ENCODE data around the gene ZNF90.
"Not testable (repeated sequence)": the region's sequence is repeated elsewhere in the genome, so short reads cannot be mapped to it uniquely, and the experiment has no call there.

ZNF90 gene

GRCh38 chr19:20077791-20078463, at the start of gene ZNF90:
TSS of gene ZNF90 (plus strand) at chr19:20078000. CDS start at chr19:20078133, 133 bp downstream.
- DNase-seq (ENCODE audit: low read depth in 2 of 2, low spot score in 1 of 2), result peak; percentile 43 to 65

- no peak for DNase-seq (ENCODE audit: low read depth in 2 of 2, low spot score in 1 of 2)
Observed at GRCh38 chr19:20028611-20029010, 49.2 kb upstream of the ZNF90 start.

- no peak for DNase-seq (ENCODE audit: low read depth in 2 of 2, low spot score in 1 of 2)
Observed at GRCh38 chr19:20035935-20036334, 41.9 kb upstream of the ZNF90 start.

GRCh38 chr19:20038358-20039202, 39.2 kb upstream of the ZNF90 start:
- no peak for DNase-seq (ENCODE audit: low read depth in 2 of 2, low spot score in 1 of 2)

- peak; percentile 81 to 88 for DNase-seq (ENCODE audit: low read depth in 2 of 2, low spot score in 1 of 2)
Observed at GRCh38 chr19:20039203-20039723, 38.5 kb upstream of the ZNF90 start, which contains the start of gene ZNF682. TSS of gene ZNF682 (minus strand) at chr19:20039505. CDS start at chr19:20039345, 160 bp downstream.

- no peak for DNase-seq (ENCODE audit: low read depth in 2 of 2, low spot score in 1 of 2)
Observed at GRCh38 chr19:20044663-20045062, 33.1 kb upstream of the ZNF90 start.

- DNase-seq (ENCODE audit: low read depth in 2 of 2, low spot score in 1 of 2), result not testable (repeated sequence)
Observed at GRCh38 chr19:20045742-20046141, 32.1 kb upstream of the ZNF90 start.

- DNase-seq (ENCODE audit: low read depth in 2 of 2, low spot score in 1 of 2), result peak; percentile 21 to 32
Observed at GRCh38 chr19:20051841-20052768, 25.7 kb upstream of the ZNF90 start.

- not testable (repeated sequence) for DNase-seq (ENCODE audit: low read depth in 2 of 2, low spot score in 1 of 2)
Observed at GRCh38 chr19:20058738-20059137, 19.1 kb upstream of the ZNF90 start.

GRCh38 chr19:20060282-20060681, 17.5 kb upstream of the ZNF90 start:
- DNase-seq (ENCODE audit: low read depth in 2 of 2, low spot score in 1 of 2), result no peak

- no peak for DNase-seq (ENCODE audit: low read depth in 2 of 2, low spot score in 1 of 2)
Observed at GRCh38 chr19:20066861-20067260, 10.9 kb upstream of the ZNF90 start.

- DNase-seq (ENCODE audit: low read depth in 2 of 2, low spot score in 1 of 2), result no peak
Observed at GRCh38 chr19:20067943-20068342, 9.9 kb upstream of the ZNF90 start.

GRCh38 chr19:20068559-20068958, 9.2 kb upstream of the ZNF90 start:
- DNase-seq (ENCODE audit: low read depth in 2 of 2, low spot score in 1 of 2), result not testable (repeated sequence)

- DNase-seq (ENCODE audit: low read depth in 2 of 2, low spot score in 1 of 2), result no peak
Observed at GRCh38 chr19:20070691-20071090, 7.1 kb upstream of the ZNF90 start.

GRCh38 chr19:20072936-20073335, 4.9 kb upstream of the ZNF90 start:
- DNase-seq (ENCODE audit: low read depth in 2 of 2, low spot score in 1 of 2), result no peak

GRCh38 chr19:20078581-20079031, 806 bp downstream of the ZNF90 start:
- no peak for DNase-seq (ENCODE audit: low read depth in 2 of 2, low spot score in 1 of 2)

- DNase-seq (ENCODE audit: low read depth in 2 of 2, low spot score in 1 of 2), result no peak
Observed at GRCh38 chr19:20079476-20079875, 1.7 kb downstream of the ZNF90 start.

GRCh38 chr19:20080656-20081055, 2.9 kb downstream of the ZNF90 start:
- DNase-seq (ENCODE audit: low read depth in 2 of 2, low spot score in 1 of 2), result no peak

GRCh38 chr19:20082232-20082833, 4.5 kb downstream of the ZNF90 start:
- not testable (repeated sequence) for DNase-seq (ENCODE audit: low read depth in 2 of 2, low spot score in 1 of 2)

- DNase-seq (ENCODE audit: low read depth in 2 of 2, low spot score in 1 of 2), result not testable (repeated sequence)
Observed at GRCh38 chr19:20082876-20083275, 5.1 kb downstream of the ZNF90 start.
